Mesenchymal stem cell (in vitro differentiated cells and primary cell): Measurements from ENCODE around the gene IRF7.
"Not testable (repeated sequence)": the region's sequence is repeated elsewhere in the genome, so short reads cannot be mapped to it uniquely, and the experiment has no call there.

ENCODE experiments used
- DNase-seq: peaks from one replicate; pipeline ENCODE4 v3.0.0-alpha.2; 2013
- H2AFZ ChIP-seq: one replicate; pipeline ENCODE4 v1.6.1; 2013; ENCODE audit warnings: low read depth, mild to moderate bottlenecking, control low read depth, inconsistent platforms, low read length, moderate library complexity
- H2AK5ac ChIP-seq: 2 replicates; pipeline ENCODE4 v1.6.1; 2013; ENCODE audit warnings: low read length, moderate library complexity, mild to moderate bottlenecking, inconsistent platforms; ENCODE audit not compliant: severe bottlenecking
- H2BK120ac ChIP-seq: one replicate; pipeline ENCODE4 v1.6.1; 2013; ENCODE audit warnings: low read depth, mild to moderate bottlenecking, inconsistent platforms, low read length, moderate library complexity
- H2BK12ac ChIP-seq, 2 experiments: one replicate each; pipeline ENCODE4 v1.6.1; 2013; ENCODE audit warnings: inconsistent platforms in 2 of 2, low read length in 2 of 2, mild to moderate bottlenecking in 2 of 2, moderate library complexity in 2 of 2, control low read depth in 1 of 2
- H2BK15ac ChIP-seq: one replicate; pipeline ENCODE4 v1.6.1; 2013; ENCODE audit warnings: mild to moderate bottlenecking, low read depth, inconsistent platforms; ENCODE audit not compliant: poor library complexity, severe bottlenecking
- H2BK5ac ChIP-seq: 2 replicates; pipeline ENCODE4 v1.6.1; 2013; ENCODE audit warnings: low read depth, mild to moderate bottlenecking, low read length, control low read depth, inconsistent platforms; ENCODE audit not compliant: poor library complexity, severe bottlenecking
- H3K14ac ChIP-seq, 2 experiments: one replicate each; pipeline ENCODE4 v1.6.1; 2013; ENCODE audit warnings: inconsistent platforms in 2 of 2, low read length in 2 of 2, control low read depth in 1 of 2, mild to moderate bottlenecking in 1 of 2, moderate library complexity in 1 of 2
- H3K18ac ChIP-seq, 2 experiments: one replicate each; pipeline ENCODE4 v1.6.1; 2013; ENCODE audit warnings: inconsistent platforms in 2 of 2, low read length in 2 of 2, control low read depth in 1 of 2, low read depth in 1 of 2, mild to moderate bottlenecking in 1 of 2
- H3K23ac ChIP-seq, 2 experiments: one replicate each; pipeline ENCODE4 v1.6.1; 2013; ENCODE audit warnings: inconsistent platforms in 2 of 2, low read length in 2 of 2, mild to moderate bottlenecking in 2 of 2, moderate library complexity in 2 of 2, control low read depth in 1 of 2
- H3K27ac ChIP-seq: 2 replicates; pipeline ENCODE4 v1.5.1; 2013; ENCODE audit warnings: mild to moderate bottlenecking, moderate library complexity, low read length, control low read depth, inconsistent platforms; ENCODE audit not compliant: poor library complexity, severe bottlenecking
- H3K27me3 ChIP-seq, 2 experiments: 2 replicates each; pipeline versions ENCODE4 v1.6.1 to v1.7.0; 2013; ENCODE audit warnings: low read length in 2 of 2, mild to moderate bottlenecking in 2 of 2, moderate library complexity in 2 of 2, control low read depth in 1 of 2, inconsistent platforms in 1 of 2; ENCODE audit not compliant: control insufficient read depth in 1 of 2, insufficient read depth in 1 of 2
- H3K36me3 ChIP-seq, 2 experiments: 2 replicates each; pipeline versions ENCODE4 v1.6.1 to v1.7.0; 2013; ENCODE audit warnings: low read length in 2 of 2, control low read depth in 1 of 2, inconsistent platforms in 1 of 2, low read depth in 1 of 2, mild to moderate bottlenecking in 1 of 2; ENCODE audit not compliant: insufficient read depth in 2 of 2, control insufficient read depth in 1 of 2
- H3K4ac ChIP-seq, 2 experiments: one replicate each; pipeline ENCODE4 v1.6.1; 2013; ENCODE audit warnings: inconsistent platforms in 2 of 2, low read length in 2 of 2, mild to moderate bottlenecking in 2 of 2, moderate library complexity in 2 of 2, control low read depth in 1 of 2, low read depth in 1 of 2
- H3K4me1 ChIP-seq: 2 replicates; pipeline ENCODE4 v1.6.1; 2013; ENCODE audit warnings: low read depth, low read length, control low read depth; ENCODE audit not compliant: control insufficient read depth, insufficient read depth
- H3K4me2 ChIP-seq: 2 replicates; pipeline ENCODE4 v1.6.1; 2013; ENCODE audit warnings: low read length, mild to moderate bottlenecking, inconsistent platforms; ENCODE audit not compliant: poor library complexity, severe bottlenecking
- H3K4me3 ChIP-seq, 2 experiments: 2 replicates each; pipeline versions ENCODE4 v1.5.1 to v1.7.0; 2013; ENCODE audit warnings: low read length in 2 of 2, mild to moderate bottlenecking in 2 of 2, control low read depth in 1 of 2, low read depth in 1 of 2; ENCODE audit not compliant: insufficient read depth in 1 of 2
- H3K79me1 ChIP-seq: replicated peaks from 2 replicates; pipeline ENCODE4 v1.6.1; 2013; ENCODE audit warnings: mild to moderate bottlenecking, control low read depth, low read length, inconsistent platforms; ENCODE audit not compliant: poor library complexity, severe bottlenecking
- H3K9ac ChIP-seq: 2 replicates; pipeline ENCODE4 v1.7.0; 2013; ENCODE audit warnings: mild to moderate bottlenecking, low read length, moderate library complexity
- H3K9me3 ChIP-seq: 2 replicates; pipeline ENCODE4 v1.7.0; 2013; ENCODE audit warnings: mild to moderate bottlenecking, low read length; ENCODE audit not compliant: control insufficient read depth
- H4K8ac ChIP-seq: one replicate; pipeline ENCODE4 v1.6.1; 2013; ENCODE audit warnings: inconsistent platforms, mild to moderate bottlenecking, low read length, moderate library complexity
- H4K91ac ChIP-seq: one replicate; pipeline ENCODE4 v1.6.1; 2013; ENCODE audit warnings: mild to moderate bottlenecking, low read length, inconsistent platforms
- WGBS: methylation state at CpG from one replicate; pipeline ENCODE4 v1.1.7; 2013; ENCODE audit warnings: mixed read lengths; 5-methylcytosine and 5-hydroxymethylcytosine counted together

Gene IRF7

GRCh38 chr11:653837-654236 lies 38.1 kb upstream of the IRF7 start:
- no peak overlapping the region for H4K8ac ChIP-seq

DNA sequence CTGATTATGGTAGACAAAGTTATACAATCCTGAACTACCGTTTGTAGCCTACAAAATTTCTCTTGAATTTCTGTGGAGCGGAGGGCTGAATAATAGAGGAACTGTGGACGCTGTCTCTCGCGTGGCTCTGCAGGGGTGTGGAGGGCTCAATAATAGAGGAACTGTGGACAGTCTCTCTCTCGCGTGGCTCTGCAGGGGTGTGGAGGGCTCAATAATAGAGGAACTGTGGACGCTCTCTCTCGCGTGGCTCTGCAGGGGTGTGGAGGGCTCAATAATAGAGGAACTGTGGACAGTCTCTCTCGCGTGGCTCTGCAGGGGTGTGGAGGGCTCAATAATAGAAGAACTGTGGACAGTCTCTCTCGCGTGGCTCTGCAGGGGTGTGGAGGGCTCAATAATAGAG lies 37.4 kb upstream of the IRF7 start:
- WGBS, result 98% methylated on average over 14 of the region's 14 CpGs
- H3K4ac ChIP-seq, result not testable (repeated sequence)
- H3K4me1 ChIP-seq, result peaks cover 14% of the 10 kb centered on the region

More at GRCh38 chr11:653837-654236, 38.1 kb upstream of the IRF7 start:
- H3K4ac ChIP-seq, result no peak overlapping the region
- no peaks in the 10 kb centered on the region for H3K27me3 ChIP-seq
- H3K4me1 ChIP-seq, result peaks cover 16% of the 10 kb centered on the region
- no peak overlapping the region for H2BK120ac ChIP-seq
- no peak for DNase-seq
- no peak overlapping the region for H2BK5ac ChIP-seq
- H3K23ac ChIP-seq, result no peak overlapping the region
- no peak overlapping the region for H2AK5ac ChIP-seq
- no peak overlapping the region for H4K91ac ChIP-seq
- H3K4me2 ChIP-seq, result no peak overlapping the region
- H3K79me1 ChIP-seq, result peaks cover 26% of the 10 kb centered on the region
- no peak overlapping the region for H3K14ac ChIP-seq
- no peak overlapping the region for H2BK15ac ChIP-seq
- H2BK12ac ChIP-seq, result no peak overlapping the region
- H3K9ac ChIP-seq, result no peak overlapping the region
- H3K27ac ChIP-seq, result no peak overlapping the region
- peaks cover 52 to 66% of the 10 kb centered on the region in 2 experiments for H3K36me3 ChIP-seq
- H3K4me3 ChIP-seq, result no peak overlapping the region
- 92% methylated on average over 15 of the region's 15 CpGs for WGBS
- no peak overlapping the region for H3K18ac ChIP-seq
- no peak overlapping the region for H2AFZ ChIP-seq
- H3K9me3 ChIP-seq, result no peaks in the 10 kb centered on the region

DNA sequence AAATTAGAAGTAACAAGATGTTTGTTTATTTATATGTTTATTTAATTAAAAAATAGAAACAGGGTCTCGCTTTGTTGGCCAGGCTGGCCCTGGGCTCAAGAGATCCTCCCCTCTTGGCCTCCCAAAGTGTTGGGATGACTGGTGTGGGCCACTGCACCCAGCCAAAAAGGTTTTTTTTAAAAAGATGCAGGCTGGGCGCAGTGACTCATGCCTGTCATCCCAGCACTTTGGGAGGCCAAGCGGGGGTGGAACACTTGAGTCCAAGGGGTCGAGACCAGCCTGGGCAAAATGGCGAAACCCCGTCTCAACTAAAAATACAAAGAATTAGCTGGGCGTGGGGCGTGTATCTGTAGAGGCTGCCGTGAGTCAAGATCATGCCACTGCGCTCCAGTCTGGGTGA lies 34.7 kb upstream of the IRF7 start:
- Histone ChIP-seq H3K27ac (no peak overlapping the region), H3K27me3 (no peaks in the 10 kb centered on the region), H2BK12ac (no peak overlapping the region), H2BK15ac (no peak overlapping the region), H3K9me3 (no peaks in the 10 kb centered on the region), H4K8ac (no peak overlapping the region), H3K4me2 (no peak overlapping the region), H3K36me3 (peaks cover 50 to 60% of the 10 kb centered on the region in 2 experiments), H3K18ac (no peak overlapping the region), H2AFZ (no peak overlapping the region), H3K79me1 (peaks cover 12% of the 10 kb centered on the region), H2BK120ac (no peak overlapping the region), H2AK5ac (no peak overlapping the region), H2BK5ac (no peak overlapping the region), H3K9ac (no peak overlapping the region), H4K91ac (no peak overlapping the region), H3K4ac (no peak overlapping the region), H3K4me1 (peaks cover 6% of the 10 kb centered on the region), H3K23ac (no peak overlapping the region), H3K4me3 (no peak overlapping the region), H3K14ac (no peak overlapping the region)
- DNase-seq, result no peak
- 93% methylated on average over 10 of the region's 10 CpGs for WGBS

More for the DNA sequence above, 37.4 kb upstream of the IRF7 start:
- H2BK120ac ChIP-seq, H2BK15ac ChIP-seq, H3K4me2 ChIP-seq, H3K18ac ChIP-seq, H3K23ac ChIP-seq, H4K8ac ChIP-seq, H2AK5ac ChIP-seq, H3K27me3 ChIP-seq, H2AFZ ChIP-seq, H3K4me3 ChIP-seq, H2BK5ac ChIP-seq, H3K9ac ChIP-seq, H4K91ac ChIP-seq, H3K9me3 ChIP-seq, DNase-seq, H3K27ac ChIP-seq, H3K14ac ChIP-seq, H2BK12ac ChIP-seq: not testable (repeated sequence)
- Histone ChIP-seq H3K36me3 (peaks cover 52 to 64% of the 10 kb centered on the region in 2 experiments), H3K79me1 (peaks cover 23% of the 10 kb centered on the region)

DNA sequence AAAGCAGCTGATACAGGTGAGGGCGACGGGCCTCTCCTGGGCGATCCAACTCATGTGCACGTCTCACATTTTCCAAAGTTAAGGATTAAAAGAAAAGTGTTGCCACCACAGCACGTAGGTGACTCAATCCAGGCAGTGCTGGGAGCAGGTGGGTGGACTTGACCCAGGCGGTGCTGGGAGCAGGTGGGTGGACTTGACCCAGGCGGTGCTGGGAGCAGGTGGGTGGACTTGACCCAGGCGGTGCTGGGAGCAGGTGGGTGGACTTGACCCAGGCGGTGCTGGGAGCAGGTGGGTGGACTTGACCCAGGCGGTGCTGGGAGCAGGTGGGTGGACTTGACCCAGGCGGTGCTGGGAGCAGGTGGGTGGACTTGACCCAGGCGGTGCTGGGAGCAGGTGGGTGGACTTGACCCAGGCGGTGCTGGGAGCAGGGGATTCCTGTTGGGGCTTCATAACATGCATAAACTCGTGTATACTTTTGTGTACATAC lies 32.0 kb upstream of the IRF7 start:
- not testable (repeated sequence) for H4K91ac ChIP-seq, DNase-seq, H3K79me1 ChIP-seq, H2BK15ac ChIP-seq, H3K27me3 ChIP-seq, H3K4me3 ChIP-seq, H2AK5ac ChIP-seq, H3K27ac ChIP-seq, H3K9ac ChIP-seq, H3K4ac ChIP-seq, H3K18ac ChIP-seq, H3K4me2 ChIP-seq, H2BK12ac ChIP-seq, H3K4me1 ChIP-seq, H2BK5ac ChIP-seq, H2AFZ ChIP-seq, H2BK120ac ChIP-seq, H3K9me3 ChIP-seq, H3K23ac ChIP-seq, H4K8ac ChIP-seq, H3K14ac ChIP-seq
- H3K36me3 ChIP-seq, result peaks cover 50 to 60% of the 10 kb centered on the region in 2 experiments
- 96% methylated on average over 9 of the region's 14 CpGs for WGBS
